Glomerular visceral epithelial cell (primary cell): ENCODE measurements around the gene ZNF573.

ENCODE experiments used
- DNase-seq: peaks from one replicate; pipeline ENCODE4 v3.0.0-alpha.2; 2016; ENCODE audit errors: extremely low spot score

Gene ZNF573

GRCh38 chr19:37695144-37695899, 84.1 kb downstream of the ZNF573 start:
- DNase-seq: no peak

- no peak for DNase-seq
Observed at GRCh38 chr19:37692956-37693620, 86.3 kb downstream of the ZNF573 start.

DNA sequence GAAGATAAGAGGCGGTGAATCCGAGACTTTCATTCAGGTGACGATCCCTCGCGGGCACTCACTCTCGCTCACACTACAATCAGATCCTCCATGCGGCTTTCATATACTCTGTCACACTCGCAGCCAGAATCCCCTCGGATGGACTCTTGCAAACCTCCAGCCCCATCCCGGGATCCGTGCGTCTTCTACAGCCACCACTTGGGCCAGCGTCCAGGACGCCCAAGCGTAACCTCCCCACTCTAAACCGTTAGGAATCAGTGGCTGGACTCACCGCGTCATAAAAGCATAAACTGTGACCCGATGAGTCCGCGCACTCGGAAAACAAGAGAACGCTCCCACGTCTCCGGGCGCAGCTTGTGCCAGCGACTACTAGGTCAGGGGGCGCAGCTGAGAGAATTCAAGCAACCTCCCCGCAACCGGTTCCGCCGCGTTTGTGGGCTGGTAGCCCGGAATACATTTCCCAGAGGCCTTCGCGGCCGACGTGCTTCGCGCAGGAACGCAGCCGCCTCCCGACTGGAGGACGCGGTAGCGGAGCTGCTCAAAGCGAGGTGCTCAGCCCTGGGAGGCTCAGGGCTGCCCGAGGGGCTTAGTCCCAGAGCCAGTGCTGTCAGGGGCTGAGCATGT, 87.4 kb downstream of the ZNF573 start:
- DNase-seq: no peak
